KMS-11 (cell line): Measurements from ENCODE around the gene TMOD1.

Source experiments
- H2AFZ ChIP-seq: fragments of 200-600 bp; sonication (generic); 2 replicates; pipeline ENCODE4 v1.6.1; 2016; ENCODE audit warnings: antibody characterized with exemption, mixed run types, low read depth
- H3K27ac ChIP-seq: fragments of 200-600 bp; sonication (generic); 2 replicates; pipeline ENCODE4 v1.6.1; 2016; ENCODE audit warnings: mild to moderate bottlenecking, mixed run types
- H3K27me3 ChIP-seq: fragments of 200-600 bp; sonication (generic); 2 replicates; pipeline ENCODE4 v1.6.1; 2017; ENCODE audit warnings: mild to moderate bottlenecking, low read depth, mixed run types, moderate library complexity; ENCODE audit not compliant: insufficient read depth
- H3K36me3 ChIP-seq: fragments of 200-600 bp; sonication (generic); 2 replicates; pipeline ENCODE4 v1.6.1; 2017; ENCODE audit warnings: mild to moderate bottlenecking, mixed run types; ENCODE audit not compliant: insufficient read depth
- H3K4me1 ChIP-seq: fragments of 200-600 bp; sonication (generic); 2 replicates; pipeline ENCODE4 v1.6.1; 2016; ENCODE audit warnings: mild to moderate bottlenecking, low read depth, mixed run types; ENCODE audit not compliant: poor library complexity, severe bottlenecking
- H3K4me2 ChIP-seq: fragments of 200-600 bp; sonication (generic); 2 replicates; pipeline ENCODE4 v1.7.0; 2016; ENCODE audit warnings: mild to moderate bottlenecking, mixed run types
- H3K4me3 ChIP-seq: fragments of 200-600 bp; sonication (generic); IDR thresholded peaks from 2 replicates; pipeline ENCODE4 v1.6.1; 2017; ENCODE audit warnings: low read depth, low read length, mixed read lengths; ENCODE audit not compliant: insufficient read depth
- H3K79me2 ChIP-seq: fragments of 200-600 bp; sonication (generic); 2 replicates; pipeline ENCODE4 v1.6.1; 2016; ENCODE audit warnings: low read depth, mixed run types; ENCODE audit not compliant: insufficient read depth
- H3K9ac ChIP-seq: fragments of 200-600 bp; sonication (generic); 2 replicates; pipeline ENCODE4 v1.6.1; 2016; ENCODE audit warnings: mild to moderate bottlenecking, mixed run types
- H4K20me1 ChIP-seq: fragments of 200-600 bp; sonication (generic); 2 replicates; pipeline ENCODE4 v1.6.1; 2016; ENCODE audit warnings: mild to moderate bottlenecking, mixed run types; ENCODE audit not compliant: insufficient read depth
- TF ChIP-seq, protein P1 (sequence below): fragments of 200-600 bp; sonication (generic); conservative IDR thresholded peaks from 2 replicates; pipeline ENCODE4 v1.6.1; 2017; ENCODE audit warnings: low read depth, mild to moderate bottlenecking, antibody characterized with exemption, low read length, moderate library complexity, mixed read lengths

The TMOD1 gene

DNA sequence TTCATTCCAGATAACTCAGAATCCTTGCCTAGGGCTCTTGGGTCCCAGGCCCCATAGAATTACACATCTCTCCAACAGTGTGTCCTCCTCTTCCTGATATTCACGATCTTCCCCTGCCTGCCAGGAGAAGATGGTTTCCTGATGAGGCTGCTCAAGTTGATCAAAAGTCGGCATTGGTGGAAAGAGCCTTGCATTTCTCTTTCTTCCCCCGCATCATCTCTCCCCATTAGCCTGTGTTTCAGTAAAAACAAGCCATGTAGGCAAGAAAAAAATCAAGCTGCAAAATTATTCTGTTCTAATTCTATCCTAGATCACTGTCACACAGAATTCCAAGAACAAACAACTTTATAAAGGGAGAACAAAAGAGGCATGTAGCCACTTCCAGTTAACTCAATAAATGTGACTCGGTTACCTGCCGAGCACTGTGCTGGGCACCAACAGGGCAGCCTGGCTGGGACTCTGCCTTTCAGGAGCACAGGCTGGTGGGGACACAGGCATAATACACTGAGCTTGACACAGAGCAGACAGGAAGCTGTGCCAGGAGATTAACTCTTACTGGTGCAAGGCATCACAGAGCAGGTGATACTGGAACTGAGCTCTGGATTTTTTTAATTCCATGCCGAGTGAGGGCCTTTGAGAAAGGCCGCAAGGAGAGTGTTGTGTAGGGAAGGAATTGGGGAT, 25.6 kb downstream of the TMOD1 start:
- H3K79me2 ChIP-seq = no peaks in the 10 kb centered on the region
- no peak overlapping the region for H2AFZ ChIP-seq
- no peaks in the 10 kb centered on the region for H3K36me3 ChIP-seq
- no peak overlapping the region for H3K27ac ChIP-seq
- H3K9ac ChIP-seq = no peak overlapping the region
- H3K4me2 ChIP-seq = no peak overlapping the region
- no peaks in the 10 kb centered on the region for H3K27me3 ChIP-seq
- H3K4me1 ChIP-seq = peaks cover 31% of the 10 kb centered on the region
- no peak overlapping the region for H3K4me3 ChIP-seq
- TF ChIP-seq, protein P1, sequence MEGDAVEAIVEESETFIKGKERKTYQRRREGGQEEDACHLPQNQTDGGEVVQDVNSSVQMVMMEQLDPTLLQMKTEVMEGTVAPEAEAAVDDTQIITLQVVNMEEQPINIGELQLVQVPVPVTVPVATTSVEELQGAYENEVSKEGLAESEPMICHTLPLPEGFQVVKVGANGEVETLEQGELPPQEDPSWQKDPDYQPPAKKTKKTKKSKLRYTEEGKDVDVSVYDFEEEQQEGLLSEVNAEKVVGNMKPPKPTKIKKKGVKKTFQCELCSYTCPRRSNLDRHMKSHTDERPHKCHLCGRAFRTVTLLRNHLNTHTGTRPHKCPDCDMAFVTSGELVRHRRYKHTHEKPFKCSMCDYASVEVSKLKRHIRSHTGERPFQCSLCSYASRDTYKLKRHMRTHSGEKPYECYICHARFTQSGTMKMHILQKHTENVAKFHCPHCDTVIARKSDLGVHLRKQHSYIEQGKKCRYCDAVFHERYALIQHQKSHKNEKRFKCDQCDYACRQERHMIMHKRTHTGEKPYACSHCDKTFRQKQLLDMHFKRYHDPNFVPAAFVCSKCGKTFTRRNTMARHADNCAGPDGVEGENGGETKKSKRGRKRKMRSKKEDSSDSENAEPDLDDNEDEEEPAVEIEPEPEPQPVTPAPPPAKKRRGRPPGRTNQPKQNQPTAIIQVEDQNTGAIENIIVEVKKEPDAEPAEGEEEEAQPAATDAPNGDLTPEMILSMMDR = no peak
- H4K20me1 ChIP-seq = no peaks in the 10 kb centered on the region

DNA sequence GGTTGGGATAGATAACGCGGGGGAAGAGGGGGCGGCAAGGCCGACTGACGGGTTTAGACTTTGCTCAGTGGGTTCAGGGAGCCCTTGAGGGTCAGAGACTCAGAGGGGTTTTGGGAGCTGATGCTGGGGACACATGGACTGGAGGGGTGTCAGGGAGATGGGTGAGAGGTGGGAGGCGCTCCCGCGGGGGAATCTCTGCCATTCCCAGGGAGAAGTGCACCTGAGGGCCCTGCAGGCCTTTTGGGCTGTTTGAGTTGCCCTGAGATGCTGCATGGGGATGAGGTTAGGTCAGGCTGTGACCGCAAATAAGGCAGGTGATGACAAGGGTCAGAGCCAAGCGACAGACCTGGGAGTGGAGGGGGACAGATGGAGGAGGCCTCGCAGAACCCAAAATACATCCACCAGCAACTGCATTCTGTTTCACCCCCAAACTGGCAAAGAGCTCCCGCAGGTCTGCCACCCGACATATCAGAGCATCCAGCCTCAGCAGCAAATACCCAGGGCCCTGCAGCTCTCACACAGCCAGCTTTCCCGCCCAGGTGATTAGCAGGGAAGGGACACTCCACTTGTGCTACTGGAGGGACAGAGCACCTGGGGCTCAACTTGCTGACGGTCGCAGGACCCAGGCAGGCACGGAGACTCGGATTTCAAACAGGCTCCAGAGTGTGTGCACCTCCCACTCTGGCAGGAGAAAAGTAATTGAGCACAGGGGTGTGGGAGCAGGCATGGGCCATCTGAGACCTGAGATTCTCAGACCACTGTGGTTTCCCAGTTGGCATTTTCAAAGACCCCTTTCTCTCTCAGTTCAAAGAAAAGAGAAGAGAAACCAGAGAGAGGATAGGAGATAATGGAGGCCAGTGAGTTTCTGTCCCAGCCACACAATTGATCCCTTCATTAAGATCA, 26.4 kb downstream of the TMOD1 start:
- Histone ChIP-seq H4K20me1 (no peaks in the 10 kb centered on the region), H3K4me3 (no peak overlapping the region), H3K9ac (no peak overlapping the region), H3K27me3 (no peaks in the 10 kb centered on the region), H3K4me2 (peak overlapping the region; percentile 12), H3K79me2 (no peaks in the 10 kb centered on the region), H3K36me3 (no peaks in the 10 kb centered on the region), H3K27ac (peak overlapping the region; percentile 32; the same call in 1 of the 2 replicates), H3K4me1 (peaks cover 31% of the 10 kb centered on the region), H2AFZ (no peak overlapping the region)
- TF ChIP-seq, protein P1 = no peak

DNA sequence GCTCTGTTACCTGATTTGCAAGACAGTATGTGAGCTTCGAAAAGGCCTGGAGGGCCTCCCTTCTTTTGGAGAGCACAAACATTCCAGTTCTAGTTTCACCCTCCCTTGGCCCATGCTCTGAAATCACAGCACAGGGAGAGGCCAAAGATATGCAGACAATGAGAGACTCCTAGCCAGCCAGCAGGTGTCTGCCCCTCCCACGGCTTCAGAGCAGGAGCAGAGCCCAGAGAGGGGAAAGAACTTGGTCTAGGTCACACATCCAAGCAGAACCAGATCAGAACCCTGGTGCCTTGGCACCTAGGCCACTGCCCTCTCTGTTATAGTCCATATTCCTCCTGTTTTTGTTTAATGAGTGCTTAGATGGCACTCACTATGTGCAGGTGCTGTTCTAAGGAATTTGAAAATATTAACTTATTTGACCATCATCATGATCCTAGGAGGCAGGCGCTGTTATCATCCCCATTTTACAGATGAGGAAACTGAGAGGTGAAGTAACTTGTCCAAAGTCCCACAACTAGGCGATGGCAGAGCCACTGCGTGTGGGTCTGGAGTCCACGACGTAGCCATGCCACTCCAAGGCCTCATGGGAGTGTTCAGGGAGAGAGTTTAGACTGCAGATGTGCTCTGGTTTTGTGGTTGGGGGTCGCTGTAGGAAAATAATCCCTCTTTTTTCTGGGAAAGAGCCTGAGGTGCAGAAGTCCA, 27.2 kb downstream of the TMOD1 start:
- peak overlapping the region; percentile 32; the same call in 1 of the 2 replicates for H3K27ac ChIP-seq
- H3K9ac ChIP-seq = no peak overlapping the region
- 0 out of 2 replicates have a peak, but pooled peaks cover 3% of the 10 kb centered on the region for H3K36me3 ChIP-seq
- H3K79me2 ChIP-seq = no peaks in the 10 kb centered on the region
- H4K20me1 ChIP-seq = no peaks in the 10 kb centered on the region
- no peaks in the 10 kb centered on the region for H3K27me3 ChIP-seq
- H2AFZ ChIP-seq = no peak overlapping the region
- peaks cover 31% of the 10 kb centered on the region for H3K4me1 ChIP-seq
- peak overlapping the region; percentile 12 for H3K4me2 ChIP-seq
- TF ChIP-seq, protein P1 = no peak
- H3K4me3 ChIP-seq = no peak overlapping the region

- Histone ChIP-seq H2AFZ (no peak overlapping the region), H3K4me1 (peaks cover 31% of the 10 kb centered on the region)
Measured at GRCh38 chr9:97529363-97530076, 28.1 kb downstream of the TMOD1 start.

More at GRCh38 chr9:97529363-97530076, 28.1 kb downstream of the TMOD1 start:
- Histone ChIP-seq H3K27me3 (no peaks in the 10 kb centered on the region), H3K36me3 (0 out of 2 replicates have a peak, but pooled peaks cover 3% of the 10 kb centered on the region), H4K20me1 (no peaks in the 10 kb centered on the region), H3K9ac (no peak overlapping the region), H3K79me2 (no peaks in the 10 kb centered on the region), H3K4me3 (no peak overlapping the region), H3K27ac (no peak overlapping the region), H3K4me2 (no peak overlapping the region)
- TF ChIP-seq, protein P1 = no peak
